ENCODE data around the gene TMC1. TPM values are rescaled to one million over a fixed set of nuclear protein-coding genes. Genes with fewer than 3 reads are reported as not detected.

The TMC1 gene
- total RNA-seq, 1 experiment from 2014 or later: 5.5 TPM

DNA sequence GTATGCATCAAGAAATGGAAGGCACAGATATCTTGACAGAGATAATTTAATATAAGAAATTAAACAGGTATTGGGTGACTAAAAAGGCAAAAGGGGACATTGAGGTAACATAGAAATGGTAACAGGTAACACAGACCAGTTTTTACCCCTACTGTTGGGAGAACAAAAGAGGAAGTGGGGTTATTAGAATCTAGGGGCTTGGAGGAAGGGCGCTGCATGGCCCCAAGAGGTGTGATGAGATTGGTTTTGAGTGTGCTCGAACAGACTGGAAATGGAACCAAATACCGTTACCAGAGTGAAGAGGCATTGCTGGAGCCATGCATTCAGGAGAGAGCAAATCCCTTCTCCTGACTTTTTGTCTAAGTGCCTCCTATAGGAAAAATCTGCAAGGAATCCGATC is 237.5 kb downstream of the TMC1 start:
- H3K36me3 ChIP-seq (ENCODE audit: low read depth): no peaks in the 10 kb centered on the region
- H2AFZ ChIP-seq: no peak overlapping the region
- no peaks in the 10 kb centered on the region for H3K9me3 ChIP-seq (ENCODE audit: insufficient read depth, low read depth)
- H3K9me2 ChIP-seq (ENCODE audit: insufficient read depth): 0 out of 2 replicates have a peak, but pooled peaks cover 3% of the 10 kb centered on the region
- no peak overlapping the region for H3K4me2 ChIP-seq
- intact Hi-C loops (cut with micrococcal nuclease; ENCODE audit: unreplicated experiment): no loop called here
- H4K20me1 ChIP-seq (ENCODE audit: insufficient read depth): no peaks in the 10 kb centered on the region
- TF ChIP-seq EZH2 (IDR thresholded peaks at IDR 0.05; ENCODE audit: low read depth): no peak
- TF ChIP-seq, protein P1, sequence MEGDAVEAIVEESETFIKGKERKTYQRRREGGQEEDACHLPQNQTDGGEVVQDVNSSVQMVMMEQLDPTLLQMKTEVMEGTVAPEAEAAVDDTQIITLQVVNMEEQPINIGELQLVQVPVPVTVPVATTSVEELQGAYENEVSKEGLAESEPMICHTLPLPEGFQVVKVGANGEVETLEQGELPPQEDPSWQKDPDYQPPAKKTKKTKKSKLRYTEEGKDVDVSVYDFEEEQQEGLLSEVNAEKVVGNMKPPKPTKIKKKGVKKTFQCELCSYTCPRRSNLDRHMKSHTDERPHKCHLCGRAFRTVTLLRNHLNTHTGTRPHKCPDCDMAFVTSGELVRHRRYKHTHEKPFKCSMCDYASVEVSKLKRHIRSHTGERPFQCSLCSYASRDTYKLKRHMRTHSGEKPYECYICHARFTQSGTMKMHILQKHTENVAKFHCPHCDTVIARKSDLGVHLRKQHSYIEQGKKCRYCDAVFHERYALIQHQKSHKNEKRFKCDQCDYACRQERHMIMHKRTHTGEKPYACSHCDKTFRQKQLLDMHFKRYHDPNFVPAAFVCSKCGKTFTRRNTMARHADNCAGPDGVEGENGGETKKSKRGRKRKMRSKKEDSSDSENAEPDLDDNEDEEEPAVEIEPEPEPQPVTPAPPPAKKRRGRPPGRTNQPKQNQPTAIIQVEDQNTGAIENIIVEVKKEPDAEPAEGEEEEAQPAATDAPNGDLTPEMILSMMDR (conservative IDR thresholded peaks at IDR 0.05): no peak
- no peaks in the 10 kb centered on the region for H3K79me2 ChIP-seq (ENCODE audit: low read depth)
- no peak for DNase-seq
- H3F3A ChIP-seq (ENCODE audit: insufficient read depth, low read depth): no peaks in the 10 kb centered on the region
- no peaks in the 10 kb centered on the region for H3K4me1 ChIP-seq (replicated peaks; ENCODE audit: insufficient read depth)
- POLR2A ChIA-PET (ENCODE audit: unreplicated experiment): no interaction called here
- H3K4me3 ChIP-seq: no peak overlapping the region
- CTCF ChIA-PET: no interaction called here
- H3K27me3 ChIP-seq (ENCODE audit: insufficient read depth, low read depth): no peaks in the 10 kb centered on the region
- no TSS peak for BruUV-seq (replicated peaks)
- no peak overlapping the region for H3K27ac ChIP-seq

DNA sequence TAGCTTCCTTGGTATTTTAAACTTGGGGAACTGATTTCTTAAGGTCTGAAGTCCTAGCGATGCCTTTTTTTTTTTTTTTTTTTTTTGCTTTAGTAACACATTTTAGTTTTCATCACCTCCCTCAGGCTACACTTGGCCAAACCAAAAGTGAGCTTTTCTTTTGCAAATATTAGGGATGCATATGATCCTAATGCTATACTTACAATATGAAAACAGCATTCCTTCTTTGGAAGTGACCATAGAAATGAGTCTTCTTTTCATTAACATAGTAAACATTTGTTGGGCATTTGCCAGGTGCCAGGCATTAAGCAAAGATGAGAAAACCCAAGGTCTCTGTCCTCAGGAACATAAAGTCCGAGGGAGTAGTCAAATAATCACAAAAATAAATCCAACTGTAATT is 241.6 kb downstream of the TMC1 start:
- no peaks in the 10 kb centered on the region for H3K79me2 ChIP-seq (ENCODE audit: low read depth)
- no peaks in the 10 kb centered on the region for H4K20me1 ChIP-seq (ENCODE audit: insufficient read depth)
- H3F3A ChIP-seq (ENCODE audit: insufficient read depth, low read depth): no peaks in the 10 kb centered on the region
- no peaks in the 10 kb centered on the region for H3K36me3 ChIP-seq (ENCODE audit: low read depth)
- H3K27ac ChIP-seq: no peak overlapping the region
- no peaks in the 10 kb centered on the region for H3K4me1 ChIP-seq (replicated peaks; ENCODE audit: insufficient read depth)
- no TSS peak for BruUV-seq (replicated peaks)
- ChIA-PET POLR2A (ENCODE audit: unreplicated experiment) (interaction anchor here (0.7 kb wide), 1 partner anchor 470 kb away, joined by 3 read pairs; no protein-coding TSS in a partner anchor), CTCF (interaction anchor here (0.5 kb wide), 1 partner anchor 10 kb away, joined by 4 read pairs; no protein-coding TSS in a partner anchor)
- H3K9me2 ChIP-seq (ENCODE audit: insufficient read depth): 0 out of 2 replicates have a peak, but pooled peaks cover 3% of the 10 kb centered on the region
- no peaks in the 10 kb centered on the region for H3K27me3 ChIP-seq (ENCODE audit: insufficient read depth, low read depth)
- no peak overlapping the region for H3K4me2 ChIP-seq
- TF ChIP-seq EZH2 (IDR thresholded peaks at IDR 0.05; ENCODE audit: low read depth): no peak
- TF ChIP-seq, protein P1 (conservative IDR thresholded peaks at IDR 0.05): no peak
- no peak for DNase-seq
- H2AFZ ChIP-seq: no peak overlapping the region
- no peaks in the 10 kb centered on the region for H3K9me3 ChIP-seq (ENCODE audit: insufficient read depth, low read depth)
- H3K4me3 ChIP-seq: no peak overlapping the region
- intact Hi-C loops (cut with micrococcal nuclease; ENCODE audit: unreplicated experiment): no loop called here

DNA sequence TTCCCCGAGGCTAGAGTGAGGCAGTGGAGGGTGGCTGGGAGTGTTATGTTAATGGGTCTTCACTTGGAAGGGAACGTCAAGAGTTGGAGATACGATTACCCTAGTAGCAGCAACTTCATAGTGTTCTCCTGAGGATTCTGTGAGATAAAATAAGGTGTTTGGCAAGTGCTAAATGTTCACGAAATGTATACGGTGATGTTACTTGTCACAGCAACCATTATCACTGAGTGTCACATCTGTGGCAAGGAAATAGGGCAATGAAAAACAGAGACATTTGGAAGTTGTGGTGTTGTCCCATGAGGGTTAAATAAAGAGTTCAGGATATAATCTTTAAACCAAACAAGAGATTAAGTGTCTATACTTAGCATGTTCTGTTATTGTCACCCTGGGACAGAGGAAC is 248.1 kb downstream of the TMC1 start:
- ChIA-PET POLR2A (ENCODE audit: unreplicated experiment) (no interaction called here), CTCF (no interaction called here)
- DNase-seq: no peak
- H2AFZ ChIP-seq: no peak overlapping the region
- H3K27ac ChIP-seq: no peak overlapping the region
- intact Hi-C loops (cut with micrococcal nuclease; ENCODE audit: unreplicated experiment): no loop called here
- no peaks in the 10 kb centered on the region for H3K4me1 ChIP-seq (replicated peaks; ENCODE audit: insufficient read depth)
- no peak overlapping the region for H3K4me3 ChIP-seq
- H3K79me2 ChIP-seq (ENCODE audit: low read depth): no peaks in the 10 kb centered on the region
- no peaks in the 10 kb centered on the region for H3F3A ChIP-seq (ENCODE audit: insufficient read depth, low read depth)
- H3K9me3 ChIP-seq (ENCODE audit: insufficient read depth, low read depth): peaks cover 3% of the 10 kb centered on the region; the same call in 1 of the 2 replicates
- H3K4me2 ChIP-seq: no peak overlapping the region
- no peaks in the 10 kb centered on the region for H4K20me1 ChIP-seq (ENCODE audit: insufficient read depth)
- TF ChIP-seq, protein P1 (conservative IDR thresholded peaks at IDR 0.05): no peak
- TF ChIP-seq EZH2 (IDR thresholded peaks at IDR 0.05; ENCODE audit: low read depth): no peak
- no TSS peak for BruUV-seq (replicated peaks)
- H3K36me3 ChIP-seq (ENCODE audit: low read depth): no peaks in the 10 kb centered on the region
- H3K27me3 ChIP-seq (ENCODE audit: insufficient read depth, low read depth): no peaks in the 10 kb centered on the region
- H3K9me2 ChIP-seq (ENCODE audit: insufficient read depth): no peaks in the 10 kb centered on the region

All from PC-9 (cell line).